Anterior cingulate cortex (tissue), 58 donors: ENCODE data around the gene CCR5AS.

Experiments
- DNase-seq, 58 donors: peaks; one replicate each; lab custom pipeline; 2025; lab: John Stamatoyannopoulos, UW

The CCR5AS gene

GRCh38 chr3:46324036-46324435 is 82.8 kb downstream of the CCR5AS start:
- DNase-seq, result no peak

GRCh38 chr3:46321461-46322104 is 85.3 kb downstream of the CCR5AS start:
- DNase-seq, result no peak

- DNase-seq, result no peak
Measured at GRCh38 chr3:46318207-46318927, 88.5 kb downstream of the CCR5AS start.

GRCh38 chr3:46316206-46316605 is 90.7 kb downstream of the CCR5AS start:
- no peak for DNase-seq

- DNase-seq, result no peak
Measured at GRCh38 chr3:46314517-46314916, 92.3 kb downstream of the CCR5AS start.
